Natural killer cell treated with Interleukin-12 subunit alpha and Interleukin-12 subunit beta and Interleukin-15 and Interleukin-18, amount 100 ng/mL, for 72 hours (primary cell): ENCODE data around the gene PDE3A. TPM values are rescaled to one million over a fixed set of nuclear protein-coding genes. Genes with fewer than 3 reads are reported as not detected.

Source experiments
- ATAC-seq, 2 donors: fragments of 150-1000 bp; cut with Tn5 transposase in 1 of 2; sonication (Bioruptor Pico), chemical (Tn5 transposase) in 1 of 2; 2 replicates each; pipeline ENCODE4 v1.10.0; 2021
- DNase-seq: peaks from one replicate; pipeline ENCODE4 v3.0.0; 2022; ENCODE audit warnings: low spot score
- H3K27ac Mint-ChIP-seq, 2 donors: 1 replicate in 1 of 2; 2 replicates in 1 of 2; pipeline ENCODE4 v1.8.0; 2022; ENCODE audit warnings: mixed read lengths in 2 of 2, mild to moderate bottlenecking in 1 of 2, moderate library complexity in 1 of 2
- H3K27me3 Mint-ChIP-seq, 2 donors: 1 replicate in 1 of 2; 2 replicates in 1 of 2; pipeline ENCODE4 v1.8.0; 2022; ENCODE audit warnings: mixed read lengths in 2 of 2
- H3K36me3 Mint-ChIP-seq: one replicate; pipeline ENCODE4 v1.8.0; 2022; ENCODE audit warnings: mixed read lengths
- H3K4me1 Mint-ChIP-seq, 2 donors: 1 replicate in 1 of 2; 2 replicates in 1 of 2; pipeline ENCODE4 v1.8.0; 2022; ENCODE audit warnings: low read depth in 2 of 2, mixed read lengths in 2 of 2, mild to moderate bottlenecking in 1 of 2
- H3K4me3 Mint-ChIP-seq: one replicate; pipeline ENCODE4 v1.8.0; 2022; ENCODE audit warnings: mixed read lengths
- H3K9me3 Mint-ChIP-seq: 2 replicates; pipeline ENCODE4 v1.8.0; 2022; ENCODE audit warnings: mixed read lengths
- total RNA-seq, 2 donors: library from RNA; stranded (reverse); gene quantifications; one replicate each; pipeline ENCODE4 v1.2.3, GENCODE V29; 2022

Gene PDE3A
- total RNA-seq, 2 donors from 2014 or later = not detected

- Mint-ChIP-seq H3K27me3 (peaks cover 0 to 5% of the 10 kb centered on the region in 2 donors), H3K4me3 (no peak overlapping the region), H3K4me1 (peaks cover 15% of the 10 kb centered on the region in 2 donors), H3K36me3 (no peaks in the 10 kb centered on the region), H3K27ac (no peak overlapping the region), H3K9me3 (no peaks in the 10 kb centered on the region)
- ATAC-seq = no peak
- no peak for DNase-seq
These were observed 52.2 kb downstream of the PDE3A start for GRCh38 chr12:20420557-20420956.

GRCh38 chr12:20421421-20421820 lies 53.1 kb downstream of the PDE3A start:
- peak; percentile 60 for DNase-seq
- Mint-ChIP-seq H3K27me3 (peaks cover 0 to 5% of the 10 kb centered on the region in 2 donors), H3K36me3 (no peaks in the 10 kb centered on the region), H3K4me1 (peaks cover 15% of the 10 kb centered on the region in 2 donors), H3K9me3 (no peaks in the 10 kb centered on the region), H3K27ac (no peak overlapping the region), H3K4me3 (no peak overlapping the region)
- no peak for ATAC-seq

- no peak for DNase-seq
- H3K36me3 Mint-ChIP-seq = no peaks in the 10 kb centered on the region
- no peak overlapping the region for H3K27ac Mint-ChIP-seq
- H3K4me1 Mint-ChIP-seq = peaks cover 15% of the 10 kb centered on the region in 2 donors
- no peak for ATAC-seq
- peaks cover 0 to 5% of the 10 kb centered on the region in 2 donors for H3K27me3 Mint-ChIP-seq
- no peaks in the 10 kb centered on the region for H3K9me3 Mint-ChIP-seq
- no peak overlapping the region for H3K4me3 Mint-ChIP-seq
These were observed 55.2 kb downstream of the PDE3A start for GRCh38 chr12:20423557-20423956.

- no peak for DNase-seq
- H3K36me3 Mint-ChIP-seq = no peaks in the 10 kb centered on the region
- peaks cover 0 to 5% of the 10 kb centered on the region in 2 donors for H3K27me3 Mint-ChIP-seq
- H3K27ac Mint-ChIP-seq = no peak overlapping the region
- no peak for ATAC-seq
- no peak overlapping the region for H3K4me3 Mint-ChIP-seq
- H3K4me1 Mint-ChIP-seq = peaks cover 15% of the 10 kb centered on the region in 2 donors
- no peaks in the 10 kb centered on the region for H3K9me3 Mint-ChIP-seq
These were observed 56.5 kb downstream of the PDE3A start for GRCh38 chr12:20424841-20425240.

GRCh38 chr12:20426191-20426590 lies 57.9 kb downstream of the PDE3A start:
- Mint-ChIP-seq H3K27me3 (peaks cover 0 to 5% of the 10 kb centered on the region in 2 donors), H3K4me3 (no peak overlapping the region), H3K27ac (no peak overlapping the region), H3K4me1 (peaks cover 5 to 6% of the 10 kb centered on the region in 2 donors), H3K9me3 (no peaks in the 10 kb centered on the region), H3K36me3 (no peaks in the 10 kb centered on the region)
- DNase-seq = no peak
- no peak for ATAC-seq

- H3K27ac Mint-ChIP-seq = no peak overlapping the region
- no peaks in the 10 kb centered on the region for H3K36me3 Mint-ChIP-seq
- peaks cover 0 to 2% of the 10 kb centered on the region in 2 donors for H3K4me1 Mint-ChIP-seq
- ATAC-seq (no peak), DNase-seq (no peak)
- H3K4me3 Mint-ChIP-seq = no peak overlapping the region
- no peaks in the 10 kb centered on the region for H3K9me3 Mint-ChIP-seq
- peaks cover 0 to 5% of the 10 kb centered on the region in 2 donors for H3K27me3 Mint-ChIP-seq
These were observed 58.6 kb downstream of the PDE3A start for GRCh38 chr12:20426957-20427356.

- DNase-seq = no peak
- no peak for ATAC-seq
- Mint-ChIP-seq H3K27ac (no peak overlapping the region), H3K4me1 (no peaks in the 10 kb centered on the region), H3K9me3 (no peaks in the 10 kb centered on the region), H3K36me3 (no peaks in the 10 kb centered on the region), H3K4me3 (no peak overlapping the region), H3K27me3 (no peaks in the 10 kb centered on the region)
These were observed 61.5 kb downstream of the PDE3A start for GRCh38 chr12:20429852-20430251.

GRCh38 chr12:20432290-20432689 lies 64.0 kb downstream of the PDE3A start:
- H3K27ac Mint-ChIP-seq = no peak overlapping the region
- DNase-seq (no peak), ATAC-seq (no peak)
- no peaks in the 10 kb centered on the region for H3K4me1 Mint-ChIP-seq
- H3K27me3 Mint-ChIP-seq = no peaks in the 10 kb centered on the region
- H3K4me3 Mint-ChIP-seq = no peak overlapping the region
- H3K36me3 Mint-ChIP-seq = no peaks in the 10 kb centered on the region
- no peaks in the 10 kb centered on the region for H3K9me3 Mint-ChIP-seq

- H3K4me3 Mint-ChIP-seq = no peak overlapping the region
- H3K9me3 Mint-ChIP-seq = no peaks in the 10 kb centered on the region
- H3K27ac Mint-ChIP-seq = no peak overlapping the region
- H3K4me1 Mint-ChIP-seq = no peaks in the 10 kb centered on the region
- H3K27me3 Mint-ChIP-seq = no peaks in the 10 kb centered on the region
- DNase-seq = no peak
- no peak for ATAC-seq
- H3K36me3 Mint-ChIP-seq = no peaks in the 10 kb centered on the region
These were observed 66.7 kb downstream of the PDE3A start for GRCh38 chr12:20434996-20435395.

- Mint-ChIP-seq H3K9me3 (no peaks in the 10 kb centered on the region), H3K4me3 (no peak overlapping the region), H3K27ac (no peak overlapping the region), H3K4me1 (no peaks in the 10 kb centered on the region), H3K36me3 (no peaks in the 10 kb centered on the region), H3K27me3 (peaks cover 0 to 2% of the 10 kb centered on the region in 2 donors)
- no peak for ATAC-seq
- DNase-seq = no peak
These were observed 68.0 kb downstream of the PDE3A start for GRCh38 chr12:20436316-20436715.

GRCh38 chr12:20438299-20438779 lies 70.0 kb downstream of the PDE3A start:
- no peak overlapping the region for H3K4me3 Mint-ChIP-seq
- H3K27ac Mint-ChIP-seq = no peak overlapping the region
- H3K4me1 Mint-ChIP-seq = no peaks in the 10 kb centered on the region
- H3K36me3 Mint-ChIP-seq = no peaks in the 10 kb centered on the region
- no peak for DNase-seq
- H3K9me3 Mint-ChIP-seq = no peaks in the 10 kb centered on the region
- no peak for ATAC-seq
- peaks cover 0 to 5% of the 10 kb centered on the region in 2 donors for H3K27me3 Mint-ChIP-seq

GRCh38 chr12:20439626-20440025 lies 71.3 kb downstream of the PDE3A start:
- no peaks in the 10 kb centered on the region for H3K4me1 Mint-ChIP-seq
- no peak overlapping the region for H3K27ac Mint-ChIP-seq
- ATAC-seq (no peak), DNase-seq (no peak)
- H3K27me3 Mint-ChIP-seq = peaks cover 0 to 5% of the 10 kb centered on the region in 2 donors
- H3K4me3 Mint-ChIP-seq = no peak overlapping the region
- H3K9me3 Mint-ChIP-seq = no peaks in the 10 kb centered on the region
- H3K36me3 Mint-ChIP-seq = no peaks in the 10 kb centered on the region

GRCh38 chr12:20440408-20440807 lies 72.1 kb downstream of the PDE3A start:
- Mint-ChIP-seq H3K9me3 (no peaks in the 10 kb centered on the region), H3K4me3 (no peak overlapping the region), H3K4me1 (no peaks in the 10 kb centered on the region), H3K27ac (no peak overlapping the region), H3K27me3 (peaks cover 0 to 5% of the 10 kb centered on the region in 2 donors), H3K36me3 (no peaks in the 10 kb centered on the region)
- no peak for ATAC-seq
- DNase-seq = no peak

- no peaks in the 10 kb centered on the region for H3K36me3 Mint-ChIP-seq
- no peak for ATAC-seq
- H3K27me3 Mint-ChIP-seq = peaks cover 0 to 12% of the 10 kb centered on the region in 2 donors
- H3K4me3 Mint-ChIP-seq = no peak overlapping the region
- no peaks in the 10 kb centered on the region for H3K9me3 Mint-ChIP-seq
- H3K27ac Mint-ChIP-seq = no peak overlapping the region
- H3K4me1 Mint-ChIP-seq = no peaks in the 10 kb centered on the region
- DNase-seq = no peak
These were observed 74.0 kb downstream of the PDE3A start for GRCh38 chr12:20442322-20442721.

- no peak overlapping the region for H3K27ac Mint-ChIP-seq
- DNase-seq (no peak), ATAC-seq (no peak)
- peaks cover 0 to 16% of the 10 kb centered on the region in 2 donors for H3K27me3 Mint-ChIP-seq
- H3K4me3 Mint-ChIP-seq = no peak overlapping the region
- no peaks in the 10 kb centered on the region for H3K4me1 Mint-ChIP-seq
- no peaks in the 10 kb centered on the region for H3K36me3 Mint-ChIP-seq
- H3K9me3 Mint-ChIP-seq = no peaks in the 10 kb centered on the region
These were observed 74.9 kb downstream of the PDE3A start for GRCh38 chr12:20443255-20443654.
